HG03442 (cell line): Measurements from ENCODE around the gene SRGAP2C.
"Not testable (repeated sequence)": the region's sequence is repeated elsewhere in the genome, so short reads cannot be mapped to it uniquely, and the experiment has no call there.

Experiments
- ATAC-seq: cut with Tn5 transposase; IDR thresholded peaks from one replicate; pipeline ENCODE4 v1.9.1; 2021; ENCODE audit warnings: mild to moderate bottlenecking, moderate library complexity; ENCODE audit not compliant: unreplicated experiment

SRGAP2C gene

DNA sequence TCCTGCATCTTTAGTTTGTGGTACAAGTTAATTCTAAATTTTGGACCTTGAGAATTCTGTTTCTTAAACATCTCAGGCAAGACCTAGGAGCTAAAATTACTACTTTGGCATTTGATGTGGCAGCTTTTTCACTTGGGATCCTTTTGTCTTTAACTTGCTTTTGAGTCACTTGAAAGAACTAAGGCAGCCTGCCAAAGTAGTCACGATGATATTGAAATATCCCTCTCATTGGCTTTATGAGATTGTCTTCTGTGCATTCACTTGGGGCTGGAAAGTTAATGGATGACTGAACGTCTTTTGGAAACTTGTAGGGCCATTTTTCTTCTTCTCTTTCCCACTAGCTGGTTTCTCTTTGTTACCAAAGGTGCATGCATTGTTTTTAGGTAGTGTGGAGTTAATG lies 90.7 kb downstream of the SRGAP2C start:
- not testable (repeated sequence) for ATAC-seq

GRCh38 chr1:121278202-121278601 lies 93.4 kb downstream of the SRGAP2C start:
- not testable (repeated sequence) for ATAC-seq

DNA sequence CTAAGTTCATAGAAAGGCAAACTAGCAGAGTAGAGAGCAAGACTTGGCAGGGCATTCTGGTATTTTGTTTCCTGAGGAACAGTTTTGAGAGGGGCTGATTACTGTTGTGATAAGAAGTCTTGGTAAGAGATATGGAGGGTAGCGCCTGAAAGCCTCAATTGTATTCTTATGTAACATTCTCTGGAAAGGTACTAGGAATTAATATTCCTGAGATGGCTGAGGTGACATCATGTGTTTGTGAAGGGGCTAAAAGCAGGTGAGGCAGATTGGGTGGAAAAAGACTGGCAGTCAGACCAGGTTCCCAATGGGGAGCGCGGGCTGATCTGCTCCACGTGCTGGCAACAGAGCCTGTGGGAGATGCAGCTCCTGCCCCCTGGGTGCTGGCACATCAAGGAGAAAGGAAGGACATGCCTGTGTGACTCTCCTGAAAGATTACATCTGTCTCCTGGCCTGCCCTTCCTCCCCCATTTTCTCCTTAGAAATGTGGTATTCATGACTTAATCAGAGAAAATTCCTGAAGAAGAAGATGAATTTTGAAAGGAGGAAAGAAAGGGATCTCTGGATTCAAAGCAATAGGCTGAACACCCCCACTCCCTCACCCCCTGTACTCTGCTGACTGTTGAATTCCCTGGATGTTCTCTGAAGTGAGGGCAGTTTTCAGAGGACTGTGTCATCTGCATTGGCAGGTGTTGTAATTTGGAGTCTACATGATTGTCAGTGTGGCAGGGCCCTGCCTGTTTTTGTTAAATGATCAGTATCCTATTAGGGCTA lies 94.2 kb downstream of the SRGAP2C start:
- ATAC-seq, result not testable (repeated sequence)

- ATAC-seq, result not testable (repeated sequence)
These were observed 94.7 kb downstream of the SRGAP2C start for GRCh38 chr1:121279548-121279898.

DNA sequence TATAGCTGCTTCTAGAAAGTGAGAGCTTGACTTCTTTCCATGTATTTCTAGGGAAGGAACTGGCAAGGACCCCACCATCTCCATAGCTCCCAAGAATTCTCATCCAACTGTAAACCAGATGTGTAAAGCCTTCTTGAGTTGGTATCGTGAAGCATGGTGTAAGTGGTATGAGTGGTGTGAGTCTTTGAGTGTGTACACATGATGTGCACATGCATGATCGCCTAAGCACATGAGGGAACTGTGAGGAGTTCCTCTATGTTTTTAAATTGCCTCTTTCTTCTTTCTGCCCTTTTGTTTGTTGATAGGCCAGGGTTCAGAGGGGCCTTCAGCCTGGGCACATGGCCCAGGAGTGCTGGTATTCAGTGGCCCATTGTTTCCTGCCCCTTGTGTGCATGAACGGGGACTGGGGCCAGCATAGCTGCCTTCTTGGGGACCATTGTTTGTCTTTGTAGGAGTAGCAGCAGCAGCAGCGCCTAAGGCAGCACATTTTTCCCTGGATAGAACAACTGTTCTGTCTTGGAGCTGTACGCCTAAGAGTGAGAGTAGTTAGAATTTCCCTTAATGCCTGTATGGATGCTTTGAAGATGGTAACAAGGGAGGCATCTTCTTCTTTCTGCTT lies 96.0 kb downstream of the SRGAP2C start:
- not testable (repeated sequence) for ATAC-seq

- not testable (repeated sequence) for ATAC-seq
These were observed 96.7 kb downstream of the SRGAP2C start for GRCh38 chr1:121281480-121281879.

- ATAC-seq, result not testable (repeated sequence)
These were observed 98.9 kb downstream of the SRGAP2C start for GRCh38 chr1:121283587-121284180.

- ATAC-seq, result not testable (repeated sequence)
These were observed 107.8 kb downstream of the SRGAP2C start for GRCh38 chr1:121292590-121292989.

GRCh38 chr1:121293263-121294204 lies 108.8 kb downstream of the SRGAP2C start:
- ATAC-seq, result not testable (repeated sequence)

DNA sequence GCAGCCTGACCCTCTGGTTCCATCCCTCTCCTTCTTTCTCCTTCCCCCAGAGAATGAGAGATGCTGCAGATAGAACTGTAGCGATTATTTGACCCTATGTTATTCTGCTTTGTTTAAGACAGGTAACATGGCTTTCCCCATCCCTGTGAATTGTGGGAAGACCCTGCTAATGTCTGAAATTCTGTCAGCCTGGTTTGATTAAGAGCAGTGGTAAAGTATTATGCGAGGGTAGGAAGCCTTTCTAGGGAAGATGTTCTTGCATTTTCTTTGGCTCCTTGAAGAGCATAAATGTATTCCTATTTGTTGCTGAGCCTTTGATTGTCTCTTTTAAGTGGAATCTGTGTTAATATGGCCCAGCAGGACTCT lies 109.4 kb downstream of the SRGAP2C start:
- not testable (repeated sequence) for ATAC-seq

GRCh38 chr1:121296563-121296962 lies 111.8 kb downstream of the SRGAP2C start:
- ATAC-seq, result not testable (repeated sequence)

DNA sequence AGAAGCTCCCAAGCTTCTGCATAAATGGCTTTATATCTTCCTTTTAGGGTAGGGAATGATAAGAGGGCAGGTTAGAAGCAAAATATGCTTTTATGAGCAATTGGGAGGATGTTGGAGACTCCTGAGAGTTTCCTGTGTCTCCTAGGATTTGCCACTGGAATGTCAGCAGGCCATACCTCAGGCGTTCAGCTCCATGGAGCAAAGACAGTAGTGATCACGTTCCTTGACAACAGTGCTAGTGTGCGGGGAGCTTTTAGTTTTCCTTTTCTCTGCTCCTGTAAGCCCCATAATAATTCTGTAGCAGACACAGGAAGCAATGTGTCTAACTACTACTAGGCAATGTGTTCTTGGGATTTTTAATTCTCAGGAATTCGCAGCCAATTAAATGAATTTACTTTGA lies 113.8 kb downstream of the SRGAP2C start:
- not testable (repeated sequence) for ATAC-seq

GRCh38 chr1:121299514-121300149 lies 114.9 kb downstream of the SRGAP2C start:
- not testable (repeated sequence) for ATAC-seq

GRCh38 chr1:121301876-121302275 lies 117.1 kb downstream of the SRGAP2C start:
- ATAC-seq, result not testable (repeated sequence)

GRCh38 chr1:121307759-121308158 lies 123.0 kb downstream of the SRGAP2C start:
- ATAC-seq, result not testable (repeated sequence)

DNA sequence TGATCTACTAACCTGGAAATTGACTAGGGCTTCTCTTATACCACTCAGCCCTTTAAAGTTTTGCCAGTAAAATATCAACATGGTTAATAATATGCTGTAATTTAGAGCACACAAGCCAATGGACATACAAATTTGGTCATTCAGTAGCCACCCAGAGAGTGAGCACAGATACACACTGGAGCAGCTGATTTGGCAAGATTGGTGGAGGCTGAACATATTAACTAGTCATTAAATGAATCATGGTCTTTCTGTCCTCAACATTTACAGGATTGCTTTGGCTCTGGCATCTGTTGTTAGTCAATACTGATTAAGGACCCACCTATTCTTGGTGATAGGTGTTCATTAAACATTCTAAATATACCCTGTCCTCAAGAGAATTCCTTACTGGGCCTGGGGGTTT lies 130.7 kb downstream of the SRGAP2C start:
- not testable (repeated sequence) for ATAC-seq

GRCh38 chr1:121316081-121316480 lies 131.3 kb downstream of the SRGAP2C start:
- not testable (repeated sequence) for ATAC-seq

GRCh38 chr1:121317491-121318468 lies 133.0 kb downstream of the SRGAP2C start:
- not testable (repeated sequence) for ATAC-seq

- ATAC-seq, result not testable (repeated sequence)
These were observed 133.9 kb downstream of the SRGAP2C start for GRCh38 chr1:121318687-121319086.
